HG03342 (cell line): ENCODE data around the gene CPN2.

ENCODE experiments used
- ATAC-seq: cut with Tn5 transposase; IDR thresholded peaks from one replicate; pipeline ENCODE4 v1.9.1; 2021; ENCODE audit warnings: mild to moderate bottlenecking, moderate library complexity; ENCODE audit not compliant: unreplicated experiment

CPN2 gene

GRCh38 chr3:194329583-194329965 is 21.6 kb downstream of the CPN2 start:
- no peak for ATAC-seq

DNA sequence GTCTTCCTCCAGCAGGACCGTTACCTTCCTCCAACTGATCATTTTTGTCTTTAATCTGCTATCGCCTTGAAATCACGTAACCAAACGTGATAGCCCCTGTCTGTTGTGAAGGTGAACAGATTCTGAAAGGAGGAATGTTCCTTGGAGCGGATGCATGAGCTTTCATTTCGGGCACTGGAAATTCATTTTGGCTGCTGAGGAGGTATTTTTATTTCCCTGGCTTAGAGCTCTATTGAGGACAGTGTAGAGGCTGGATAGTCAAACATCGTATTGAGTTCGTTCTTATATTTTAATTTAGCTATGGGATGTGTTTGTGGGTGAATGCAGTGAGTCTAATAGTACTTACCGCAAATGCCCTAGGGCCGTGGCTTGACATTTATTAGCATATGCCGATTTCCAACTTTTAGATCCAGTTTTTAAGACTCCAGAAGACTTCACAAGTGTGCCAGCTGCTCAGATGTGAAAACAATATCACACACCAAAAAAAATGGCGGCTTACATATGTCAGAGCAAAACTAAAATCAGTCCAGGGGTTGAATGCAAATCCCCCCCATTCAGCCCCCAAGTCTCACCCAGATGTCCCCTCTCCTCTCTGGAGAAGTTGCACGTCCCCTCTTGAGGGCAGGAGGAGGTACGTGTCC is 22.1 kb downstream of the CPN2 start:
- no peak for ATAC-seq

DNA sequence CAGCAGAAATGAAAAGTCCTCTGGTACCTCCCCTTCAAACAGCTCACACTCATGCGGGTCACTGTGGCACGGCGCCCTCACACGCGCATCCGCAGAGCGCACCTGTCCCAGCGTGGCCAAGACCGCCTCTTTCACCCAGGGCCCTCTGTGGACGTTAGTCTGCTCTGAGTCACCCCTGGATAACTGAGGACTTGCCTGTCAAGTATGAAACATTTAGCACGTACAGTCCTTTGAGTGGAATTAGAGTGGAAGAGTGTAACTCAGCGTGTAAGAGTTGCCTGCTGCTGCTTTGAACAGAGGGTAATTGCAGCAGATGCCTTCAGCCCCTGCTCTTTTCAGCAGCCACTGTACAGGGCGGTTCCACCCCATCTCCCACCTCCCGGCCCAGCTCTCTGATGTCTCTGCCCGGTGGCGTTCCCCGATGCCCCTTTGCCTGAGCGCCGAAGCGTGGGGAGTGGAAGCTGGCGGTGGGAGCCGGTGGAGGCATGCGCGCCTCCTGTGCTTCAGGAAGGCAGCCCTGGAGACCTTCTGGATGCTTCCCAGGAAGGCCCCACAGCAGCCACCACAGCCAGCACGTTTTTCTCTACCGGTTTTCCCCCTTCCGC is 23.0 kb downstream of the CPN2 start:
- no peak for ATAC-seq

DNA sequence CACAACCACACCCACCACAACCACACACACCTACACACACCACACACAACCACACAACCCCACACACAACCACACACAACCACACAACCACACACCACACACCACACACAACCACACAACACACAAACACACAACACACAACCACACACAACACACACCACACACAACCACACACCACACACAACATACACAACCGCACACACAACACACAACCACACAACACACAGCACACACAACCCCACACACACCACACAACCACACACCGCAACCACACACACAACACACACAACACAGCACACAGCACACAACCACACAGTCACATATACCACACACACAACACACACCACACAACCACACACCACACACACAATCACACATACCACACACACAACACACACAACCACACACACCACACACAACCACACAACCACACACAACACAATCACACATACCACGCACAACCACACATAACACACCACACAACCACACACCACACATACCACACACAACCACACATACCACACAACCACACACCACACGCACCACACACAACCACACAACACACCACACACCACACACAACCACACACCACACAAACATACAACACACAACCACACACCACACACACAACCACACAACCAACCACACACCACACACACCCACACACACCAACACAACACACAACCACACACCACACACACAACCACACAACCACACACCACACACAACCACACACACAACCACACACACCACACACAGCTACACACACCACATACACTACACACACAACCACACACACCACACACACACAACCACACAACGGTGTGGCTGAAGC is 23.7 kb downstream of the CPN2 start:
- no peak for ATAC-seq

GRCh38 chr3:194326968-194327217 is 24.2 kb downstream of the CPN2 start:
- ATAC-seq: no peak

DNA sequence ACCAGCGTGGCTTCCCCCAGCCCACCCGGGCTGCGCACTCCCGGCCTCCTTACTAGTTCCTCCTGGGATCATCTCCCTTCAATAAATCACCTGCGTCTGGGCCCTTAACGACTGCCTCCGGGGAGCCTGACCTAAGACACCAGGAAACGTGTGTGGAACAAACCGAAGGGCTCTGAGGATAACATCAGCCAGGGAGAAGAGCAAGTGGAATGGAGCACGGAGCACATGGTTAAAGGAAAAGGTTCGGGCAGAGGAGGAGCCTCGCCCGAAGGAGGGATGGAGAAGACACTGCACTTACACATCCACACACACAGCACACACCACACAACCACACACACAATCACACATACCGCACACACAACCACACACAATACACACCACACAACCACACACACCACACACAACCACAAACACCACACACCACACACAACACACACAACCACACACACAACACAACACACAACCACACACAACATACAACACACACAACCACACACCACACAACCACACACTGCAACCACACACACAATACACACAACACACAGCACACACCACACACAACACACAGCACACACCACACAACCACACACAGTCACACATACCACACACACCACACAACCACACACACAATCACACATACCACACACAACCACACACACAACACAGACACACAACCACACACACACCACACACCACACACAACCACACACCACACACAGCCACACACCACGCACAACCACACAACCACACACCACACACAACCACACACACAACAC is 24.7 kb downstream of the CPN2 start:
- ATAC-seq: no peak

- ATAC-seq: no peak
Measured at GRCh38 chr3:194325424-194326153, 25.5 kb downstream of the CPN2 start.

DNA sequence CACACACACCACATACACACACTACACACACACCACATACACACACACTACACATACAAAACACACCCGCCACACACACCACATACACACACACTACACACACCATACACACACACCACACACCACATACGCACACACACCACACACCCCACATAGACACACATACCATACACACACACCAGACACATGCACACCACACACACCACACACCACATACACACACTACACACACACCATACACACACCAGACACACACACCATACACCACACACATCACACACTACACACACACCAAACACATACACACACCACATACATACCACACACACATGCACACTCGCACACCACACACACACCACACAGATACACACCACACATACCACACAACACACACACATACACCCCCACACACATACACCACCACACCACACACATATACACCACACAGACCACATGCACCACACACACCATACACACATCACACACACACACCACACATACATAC is 26.3 kb downstream of the CPN2 start:
- ATAC-seq: no peak

GRCh38 chr3:194323785-194324735 is 27.1 kb downstream of the CPN2 start:
- ATAC-seq: peak; percentile 44

GRCh38 chr3:194322678-194323211 is 28.4 kb downstream of the CPN2 start:
- no peak for ATAC-seq

DNA sequence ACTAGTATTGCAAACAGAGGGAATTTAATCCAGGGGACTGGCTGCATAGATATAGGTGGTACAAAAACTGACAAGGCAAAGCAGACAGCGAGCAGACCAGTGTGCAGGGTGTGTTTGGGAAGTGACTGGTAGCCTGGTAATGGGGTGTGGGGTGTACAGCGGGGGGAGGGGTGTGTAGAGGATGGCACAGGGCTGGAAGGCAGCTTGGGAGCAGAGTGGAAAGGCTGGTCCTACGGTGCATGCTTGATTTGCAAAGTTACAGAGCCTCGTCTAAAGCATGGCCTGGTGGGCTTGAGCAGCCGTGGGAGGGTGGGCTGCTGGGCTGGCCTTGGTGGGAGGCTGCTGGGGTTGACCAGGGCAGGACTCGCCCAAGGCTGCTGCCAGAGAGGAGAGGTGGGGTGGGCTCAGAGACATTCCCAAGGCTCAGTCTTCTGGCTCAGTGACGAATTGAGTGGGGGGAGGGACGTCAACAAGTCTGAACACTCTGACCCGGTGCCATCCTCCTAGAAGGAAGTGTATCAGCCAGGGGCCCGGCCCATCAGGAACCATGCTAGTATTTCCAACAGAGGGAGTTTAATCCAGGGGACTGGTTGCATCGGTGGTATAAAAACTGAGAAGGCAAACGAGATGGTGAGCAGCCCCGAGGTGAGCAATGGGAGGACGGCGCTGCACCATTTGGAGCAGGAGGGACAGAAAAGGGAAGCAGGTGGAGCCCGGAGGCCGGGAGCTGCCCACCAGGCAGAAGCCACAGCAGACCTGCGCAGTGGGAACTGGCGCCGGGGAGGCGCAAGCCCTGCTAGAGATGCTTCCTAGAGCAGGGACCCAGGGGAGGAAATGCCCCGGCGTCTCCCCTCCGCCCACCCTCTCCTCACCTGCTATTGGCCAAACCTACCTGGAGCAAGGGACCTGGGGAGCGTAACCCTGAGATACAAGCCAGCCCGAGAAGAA is 29.2 kb downstream of the CPN2 start:
- ATAC-seq: no peak

DNA sequence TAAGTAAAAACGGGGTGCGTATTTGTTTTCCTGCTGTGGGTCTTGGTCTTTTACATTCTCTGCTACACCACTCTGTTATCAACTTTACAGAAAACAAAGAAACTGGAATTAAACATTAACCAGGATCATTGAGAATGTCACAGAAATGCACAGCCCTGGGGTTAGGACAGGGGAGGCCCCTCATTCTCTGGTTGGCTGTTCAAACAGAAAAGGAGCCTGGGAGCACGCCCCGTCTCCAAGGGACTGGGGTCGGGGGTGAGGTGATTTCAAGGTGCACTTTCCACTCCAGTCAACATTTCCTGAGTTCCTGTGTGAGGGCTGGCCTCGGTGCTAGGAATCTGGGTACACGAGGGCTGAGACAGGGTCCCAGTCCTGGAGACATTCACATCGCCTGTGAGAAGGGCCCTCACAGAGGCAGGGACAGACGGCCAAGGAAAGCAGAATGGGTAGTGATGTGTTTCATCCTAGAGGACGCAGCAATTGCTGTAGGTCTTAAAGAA is 30.3 kb downstream of the CPN2 start:
- no peak for ATAC-seq

DNA sequence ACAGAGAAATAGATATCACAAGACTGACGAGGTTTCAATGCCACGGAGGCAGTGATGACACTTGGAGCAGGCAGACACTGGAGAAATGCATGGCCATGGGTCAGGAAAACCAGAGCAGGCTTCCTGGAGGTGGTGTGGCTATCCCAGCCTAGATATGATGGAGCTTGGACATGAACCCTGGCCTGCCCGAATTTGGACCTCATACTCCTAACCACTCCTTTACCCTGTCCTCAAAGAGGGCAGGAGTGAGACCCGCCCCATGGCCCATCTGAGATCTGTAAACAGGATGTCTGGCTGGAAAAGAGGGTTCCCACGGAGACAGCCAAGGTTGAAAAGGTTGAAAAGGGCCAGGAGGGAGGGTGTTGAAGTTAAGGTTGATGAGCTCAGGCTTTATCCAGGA is 31.0 kb downstream of the CPN2 start:
- no peak for ATAC-seq

DNA sequence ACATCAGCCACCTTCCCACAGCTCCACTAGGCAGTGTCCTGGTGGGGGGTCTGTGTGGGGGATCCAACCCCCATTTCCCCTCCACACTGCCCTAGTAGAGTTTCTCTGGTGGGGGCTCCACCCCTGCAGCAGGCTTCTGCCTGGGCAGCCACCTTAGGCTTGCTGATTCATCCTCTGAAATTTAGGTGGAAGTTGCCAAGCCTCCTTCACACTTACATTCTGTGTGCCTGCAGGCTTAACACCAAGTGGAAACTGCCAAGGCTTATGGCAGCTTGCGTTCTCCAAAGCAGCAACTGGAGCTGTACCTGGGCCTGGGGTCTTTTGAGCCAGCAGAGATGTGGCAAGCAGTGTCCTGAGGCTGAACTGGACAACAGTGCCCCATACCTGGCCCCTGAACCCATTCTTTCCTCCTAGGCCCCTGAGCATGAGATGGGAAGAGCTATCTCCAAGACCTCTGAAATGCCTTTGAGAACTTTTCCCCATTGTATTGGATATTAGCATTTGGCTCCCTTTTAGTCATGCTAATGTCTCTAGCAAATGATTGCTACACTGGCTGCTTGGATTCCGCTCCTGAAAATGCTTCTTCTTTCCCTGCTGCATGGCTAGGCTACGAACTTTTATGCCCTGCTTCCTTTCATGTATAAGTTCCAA is 32.5 kb downstream of the CPN2 start:
- no peak for ATAC-seq

DNA sequence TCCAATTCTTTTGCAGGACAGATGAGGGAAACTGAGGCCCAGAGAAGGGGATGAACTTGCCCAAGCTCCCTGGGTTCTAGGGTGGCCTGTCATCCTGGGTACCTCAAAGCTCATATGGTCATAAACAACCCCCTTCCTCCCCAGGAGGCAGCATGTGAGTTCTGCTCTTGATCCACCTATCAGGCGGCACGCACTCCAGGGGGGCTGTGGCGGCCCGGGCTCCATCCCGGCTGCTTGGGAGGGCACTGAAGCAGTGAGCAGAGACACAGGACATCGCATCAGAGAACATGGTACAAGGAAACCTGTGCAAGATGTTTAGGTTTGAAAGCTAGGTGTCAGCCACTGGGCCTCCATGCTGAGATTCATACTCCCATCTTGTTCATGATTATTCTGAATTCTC is 34.2 kb downstream of the CPN2 start:
- ATAC-seq: no peak

DNA sequence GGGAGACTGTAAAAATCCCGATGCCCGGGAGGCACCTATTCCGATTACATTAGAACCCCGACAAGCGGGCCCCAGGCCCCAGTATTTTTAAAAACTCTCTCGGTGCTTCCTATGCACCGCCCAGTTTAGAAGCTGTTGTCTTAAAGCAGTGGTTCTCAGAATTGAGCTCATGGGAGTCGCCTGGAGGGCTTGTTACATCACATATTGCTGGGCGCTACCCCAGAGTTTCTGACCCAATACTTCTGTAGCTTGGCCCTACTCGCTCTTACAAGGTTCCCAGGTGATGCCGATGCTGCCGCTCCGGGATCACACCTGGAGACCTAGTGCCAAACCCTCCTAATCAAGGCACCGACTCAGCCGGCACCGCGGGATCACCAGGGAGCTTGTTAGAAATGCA is 35.2 kb downstream of the CPN2 start:
- peak; percentile 25 for ATAC-seq

DNA sequence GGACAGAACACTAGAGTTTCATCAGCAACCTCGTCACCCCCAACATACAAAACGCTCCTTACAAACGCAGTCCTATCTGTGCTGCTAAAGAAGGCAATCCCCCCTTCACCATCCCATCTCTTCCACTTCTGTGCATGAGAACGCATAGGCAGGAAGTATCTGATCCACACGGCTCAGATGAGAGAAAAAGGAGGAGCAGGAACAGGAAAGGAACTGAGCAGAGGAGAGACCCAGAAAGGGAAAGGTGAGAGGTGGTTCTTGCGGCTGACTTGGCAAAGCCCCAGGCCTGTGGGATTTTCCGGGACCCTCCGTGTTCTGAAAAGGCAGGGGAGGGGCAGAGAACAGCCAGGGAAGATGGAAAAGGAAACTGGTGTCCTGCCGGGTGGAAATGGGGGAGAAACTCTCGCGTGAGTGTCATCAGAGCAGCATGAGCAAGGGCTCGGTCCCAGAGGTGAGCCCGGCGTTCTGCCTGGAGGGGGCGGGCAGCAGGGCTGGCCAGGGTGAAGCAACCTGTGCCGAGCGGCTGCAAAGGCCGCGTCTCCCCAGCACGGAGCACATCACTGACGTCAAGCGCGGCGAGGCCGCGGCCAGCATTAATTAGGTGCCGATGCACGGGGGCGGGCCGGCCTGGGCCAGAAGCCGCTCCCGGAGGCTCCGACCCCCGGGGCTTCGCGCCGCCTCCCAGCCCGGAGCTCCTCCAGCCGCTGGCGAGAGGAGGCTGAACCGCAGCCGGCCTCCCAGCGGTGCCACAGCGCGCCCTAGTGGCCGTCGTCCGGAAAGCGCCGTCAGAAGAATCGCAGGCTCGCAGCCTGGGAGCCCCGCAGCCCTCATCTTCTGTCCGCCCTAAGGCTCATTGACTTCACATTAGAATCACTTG is 35.8 kb downstream of the CPN2 start:
- peak; percentile 75 for ATAC-seq
